ENCODE results near the gene BRD4.

Gene BRD4

DNA sequence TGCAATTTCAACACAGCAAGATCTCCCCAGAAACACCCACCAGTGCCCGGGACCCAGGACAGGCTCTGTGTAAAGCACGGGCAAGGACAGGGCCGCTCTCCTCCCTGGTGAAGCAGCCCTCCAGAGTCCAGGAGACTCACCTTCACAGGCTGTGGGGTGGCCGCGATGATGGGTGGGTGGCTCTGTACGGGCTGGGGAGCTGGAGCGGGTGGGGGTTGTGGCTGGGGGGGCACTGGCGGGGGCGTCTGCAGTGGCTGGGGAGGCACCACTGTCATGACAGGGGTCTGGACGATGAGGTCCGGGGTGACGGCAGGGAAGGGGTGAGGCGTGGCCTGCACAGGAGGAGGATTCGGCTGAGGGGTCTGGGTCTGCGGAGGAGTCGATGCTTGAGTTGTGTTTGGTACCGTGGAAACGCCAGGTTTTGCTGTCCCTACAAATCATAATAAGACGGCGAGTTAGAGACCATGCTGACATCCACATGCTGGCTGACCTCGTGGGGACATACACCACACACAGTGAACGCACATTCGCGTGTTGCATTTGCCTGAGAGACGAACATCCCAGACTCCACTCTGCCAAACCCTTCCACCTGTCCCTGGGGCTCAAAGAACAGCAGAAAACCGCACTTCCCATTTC lies 67.0 kb downstream of the BRD4 start:
- no peak for DNase-seq (ENCODE audit: low read depth in 3 of 3)

- DNase-seq (ENCODE audit: low read depth in 3 of 3): no peak
Measured at GRCh38 chr19:15264933-15265206, 67.5 kb downstream of the BRD4 start.

DNA sequence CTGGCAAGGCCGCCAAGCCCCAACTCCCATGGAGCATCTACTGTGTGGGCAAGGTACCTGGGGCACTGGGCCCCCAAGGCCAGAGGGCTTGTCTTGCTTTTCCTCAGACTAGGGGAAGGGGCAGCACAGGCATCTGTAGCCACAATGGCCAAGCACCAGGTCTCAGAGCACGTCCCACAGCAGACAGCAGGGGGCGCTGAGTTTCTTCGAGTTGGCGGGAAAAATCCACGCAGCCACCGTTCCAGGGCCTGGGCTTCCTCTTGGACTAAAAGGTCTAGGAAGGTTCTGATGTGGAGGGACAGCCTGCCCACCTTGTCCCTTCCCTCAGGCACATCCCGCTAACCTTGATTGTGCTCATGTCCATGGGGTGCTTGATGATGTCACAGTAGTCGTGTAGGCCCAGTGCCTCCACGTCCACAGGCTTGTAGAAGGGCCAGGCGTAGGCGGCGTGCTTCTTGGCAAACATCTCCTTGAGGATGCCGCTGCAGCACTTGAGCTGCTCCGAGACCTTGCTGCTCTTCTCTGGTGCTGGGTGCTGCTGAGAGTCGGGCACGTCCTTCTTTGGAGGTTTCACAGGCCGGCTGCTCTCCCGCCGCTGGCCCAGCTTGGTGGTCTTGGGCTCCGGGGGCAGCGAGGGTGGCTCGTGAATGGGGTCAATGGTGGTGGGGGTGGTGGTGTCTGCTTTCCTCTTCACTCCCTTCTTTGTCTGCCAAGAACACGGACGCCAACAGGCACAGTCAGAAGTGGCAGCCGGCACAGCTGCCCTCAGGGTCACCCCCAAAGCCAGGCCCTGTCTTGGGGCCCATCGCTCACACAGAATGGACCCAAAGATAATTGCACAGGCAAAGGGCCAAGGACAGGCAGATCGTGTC lies 68.0 kb downstream of the BRD4 start:
- DNase-seq (ENCODE audit: low read depth in 3 of 3): peak; percentile 36 to 67 (median 66)

DNA sequence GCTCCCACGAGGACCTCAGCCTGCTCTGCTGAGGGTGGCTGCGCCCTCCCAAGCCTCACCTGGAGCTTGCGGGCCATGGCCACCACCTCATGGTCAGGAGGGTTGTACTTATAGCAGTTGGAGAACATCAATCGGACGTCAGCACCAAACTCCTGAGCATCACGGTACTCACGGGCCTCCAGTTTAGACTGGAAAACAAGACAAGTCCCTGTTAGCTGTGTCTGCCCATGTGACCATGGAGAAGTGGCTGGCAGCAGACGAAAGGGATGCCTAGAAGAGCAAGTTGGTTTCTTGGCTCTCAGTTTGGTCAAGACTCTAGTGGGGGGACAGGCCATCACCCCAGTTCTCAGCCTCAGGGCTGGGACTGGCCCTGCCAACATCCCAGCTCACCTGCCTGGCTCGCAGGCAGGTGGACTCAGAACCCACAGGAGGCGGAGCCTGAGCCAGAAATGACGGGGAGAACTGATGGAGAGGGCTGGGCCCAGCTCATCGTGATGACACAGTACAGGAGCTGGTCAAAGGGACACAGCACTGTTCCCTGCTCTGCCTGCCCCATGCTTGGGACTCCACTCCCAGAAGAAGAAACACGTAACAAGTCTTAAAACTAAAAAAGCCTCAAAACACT lies 68.9 kb downstream of the BRD4 start:
- no peak for DNase-seq (ENCODE audit: low read depth in 3 of 3)

GRCh38 chr19:15262011-15262410 lies 70.3 kb downstream of the BRD4 start:
- no peak for DNase-seq (ENCODE audit: low read depth in 3 of 3)

DNA sequence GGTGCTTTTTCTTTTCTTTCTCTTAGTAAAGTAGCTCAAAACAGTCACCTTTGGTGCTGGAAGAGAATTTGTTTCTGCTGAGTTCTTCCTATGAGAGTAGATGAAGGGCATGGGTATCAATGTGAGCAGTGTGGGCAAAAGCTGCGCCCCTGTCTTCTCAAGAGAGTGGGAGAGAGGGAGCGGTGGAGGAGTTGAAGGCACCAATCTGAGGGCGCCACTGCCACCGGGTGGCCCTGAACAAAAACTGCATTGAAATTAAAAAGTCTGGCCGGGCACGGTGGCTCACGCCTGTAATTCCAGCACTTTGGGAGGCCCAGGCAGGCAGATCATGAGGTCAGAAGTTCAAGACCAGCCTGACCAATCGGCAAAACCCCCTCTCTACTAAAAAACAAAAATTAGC lies 71.4 kb downstream of the BRD4 start:
- no peak for DNase-seq (ENCODE audit: low read depth in 3 of 3)

GRCh38 chr19:15259907-15260306 lies 72.4 kb downstream of the BRD4 start:
- DNase-seq (ENCODE audit: low read depth in 3 of 3): no peak

DNA sequence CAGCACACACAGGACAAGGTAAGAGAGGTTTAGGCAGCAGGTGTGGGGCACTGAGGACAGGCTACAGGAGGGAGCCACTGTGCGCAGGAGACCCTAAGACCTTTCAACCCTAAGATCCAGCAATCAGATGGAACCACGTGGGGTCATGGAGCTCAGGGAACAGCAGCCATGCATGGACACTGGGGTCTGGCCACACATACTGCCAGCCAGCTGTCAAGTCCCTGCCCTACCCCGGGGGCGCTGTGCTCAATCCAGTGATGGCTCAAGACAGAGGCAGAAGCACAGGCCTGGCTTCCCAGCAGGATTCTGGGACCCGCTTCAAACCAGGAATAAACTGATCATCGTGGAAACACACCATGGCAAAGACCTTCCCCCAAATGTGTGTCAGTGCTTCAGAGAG lies 74.6 kb downstream of the BRD4 start:
- no peak for DNase-seq (ENCODE audit: low read depth in 3 of 3)

DNA sequence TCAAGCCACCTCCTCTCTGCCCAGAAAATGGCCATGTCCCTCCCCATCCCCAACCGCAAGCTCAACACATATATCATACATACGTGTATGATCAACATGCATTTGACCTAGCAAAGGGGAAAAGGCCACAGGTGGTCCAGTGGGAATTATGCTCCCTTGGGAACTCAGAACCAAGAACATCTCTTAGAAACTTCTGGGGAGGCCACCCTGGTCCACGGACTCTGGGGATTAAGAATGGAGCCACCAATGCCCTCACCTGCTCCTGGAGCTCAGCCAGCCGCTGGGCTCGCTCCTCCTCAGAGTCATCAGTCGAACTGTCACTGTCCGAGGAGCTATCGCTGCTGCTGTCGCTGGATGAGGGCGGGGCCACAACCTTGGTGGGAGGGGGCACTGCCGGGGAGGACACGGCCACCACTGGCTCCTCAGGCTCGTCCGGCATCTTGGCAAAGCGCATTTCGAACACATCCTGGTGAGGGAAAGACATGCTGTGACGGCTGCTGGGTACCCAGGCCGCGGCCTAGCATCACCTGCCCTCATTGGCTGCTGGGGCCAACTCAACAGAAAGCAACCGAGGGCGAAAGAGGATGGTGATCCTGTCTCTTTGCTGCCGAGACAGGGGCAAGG lies 75.5 kb downstream of the BRD4 start:
- DNase-seq (ENCODE audit: low read depth in 3 of 3): no peak

GRCh38 chr19:15255359-15255990 lies 76.9 kb downstream of the BRD4 start:
- no peak for DNase-seq (ENCODE audit: low read depth in 3 of 3)

GRCh38 chr19:15254547-15254946 lies 77.8 kb downstream of the BRD4 start:
- DNase-seq (ENCODE audit: low read depth in 3 of 3): no peak

DNA sequence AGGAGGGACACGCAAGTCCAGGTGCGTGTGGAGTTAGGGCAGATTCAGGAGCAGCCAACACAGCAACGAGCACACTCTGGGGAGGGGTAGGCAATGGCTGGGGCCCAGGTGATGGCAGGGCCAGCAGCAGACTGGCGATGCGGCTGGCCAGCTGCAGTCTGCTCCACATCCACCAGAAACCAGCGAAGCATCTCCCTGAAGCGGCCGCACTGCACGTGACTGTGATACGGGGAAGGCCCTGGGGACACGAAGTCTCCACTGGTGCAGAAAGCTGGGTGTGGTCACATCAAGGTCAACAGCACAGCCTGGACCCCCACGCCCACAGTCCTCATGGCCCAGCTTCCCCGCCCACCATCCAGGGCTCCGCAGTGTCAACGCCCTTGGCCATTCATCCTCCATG lies 78.8 kb downstream of the BRD4 start:
- DNase-seq (ENCODE audit: low read depth in 3 of 3): no peak

- no peak for DNase-seq (ENCODE audit: low read depth in 3 of 3)
Measured at GRCh38 chr19:15253061-15253460, 79.3 kb downstream of the BRD4 start.

- no peak for DNase-seq (ENCODE audit: low read depth in 3 of 3)
Measured at GRCh38 chr19:15252398-15253018, 79.8 kb downstream of the BRD4 start.

- DNase-seq (ENCODE audit: low read depth in 3 of 3): no peak
Measured at GRCh38 chr19:15251749-15252397, 80.5 kb downstream of the BRD4 start.

DNA sequence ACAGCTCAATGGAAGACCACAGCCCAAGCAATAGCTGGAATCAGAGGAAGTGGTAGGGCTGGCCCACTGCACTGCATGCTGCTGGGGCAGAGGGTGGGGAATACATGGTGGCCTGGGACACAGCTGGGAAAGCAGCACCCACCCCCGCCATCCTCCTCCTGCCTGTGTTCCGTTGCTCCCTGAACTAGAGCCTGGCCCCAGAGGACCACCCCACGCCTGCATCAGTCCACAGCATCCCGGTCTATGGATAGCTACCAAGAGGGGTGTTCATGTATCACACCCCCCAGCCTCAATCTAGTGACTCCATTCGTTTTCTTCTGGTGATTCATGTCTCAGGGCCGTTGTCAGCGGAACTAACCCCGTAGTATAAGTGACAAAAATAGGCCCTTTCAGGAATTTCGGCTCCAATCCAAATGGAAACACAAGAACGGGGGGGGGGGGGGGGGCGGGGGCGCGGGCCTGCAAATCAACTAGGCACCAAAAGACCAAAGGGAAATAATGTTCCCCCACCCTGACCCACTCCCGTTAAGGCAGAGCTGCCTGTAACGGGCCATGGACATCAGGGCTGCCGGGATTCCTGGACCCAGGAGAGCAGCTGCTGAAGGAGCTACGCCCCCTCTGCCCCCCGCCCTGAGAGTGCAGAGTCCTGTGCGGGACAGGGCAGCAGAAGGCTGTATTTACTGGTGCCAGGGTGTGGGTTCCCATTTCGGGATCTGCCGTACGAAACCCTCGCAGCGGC lies 81.2 kb downstream of the BRD4 start:
- no peak for DNase-seq (ENCODE audit: low read depth in 3 of 3)

- no peak for DNase-seq (ENCODE audit: low read depth in 3 of 3)
Measured at GRCh38 chr19:15250640-15250993, 81.7 kb downstream of the BRD4 start.

DNA sequence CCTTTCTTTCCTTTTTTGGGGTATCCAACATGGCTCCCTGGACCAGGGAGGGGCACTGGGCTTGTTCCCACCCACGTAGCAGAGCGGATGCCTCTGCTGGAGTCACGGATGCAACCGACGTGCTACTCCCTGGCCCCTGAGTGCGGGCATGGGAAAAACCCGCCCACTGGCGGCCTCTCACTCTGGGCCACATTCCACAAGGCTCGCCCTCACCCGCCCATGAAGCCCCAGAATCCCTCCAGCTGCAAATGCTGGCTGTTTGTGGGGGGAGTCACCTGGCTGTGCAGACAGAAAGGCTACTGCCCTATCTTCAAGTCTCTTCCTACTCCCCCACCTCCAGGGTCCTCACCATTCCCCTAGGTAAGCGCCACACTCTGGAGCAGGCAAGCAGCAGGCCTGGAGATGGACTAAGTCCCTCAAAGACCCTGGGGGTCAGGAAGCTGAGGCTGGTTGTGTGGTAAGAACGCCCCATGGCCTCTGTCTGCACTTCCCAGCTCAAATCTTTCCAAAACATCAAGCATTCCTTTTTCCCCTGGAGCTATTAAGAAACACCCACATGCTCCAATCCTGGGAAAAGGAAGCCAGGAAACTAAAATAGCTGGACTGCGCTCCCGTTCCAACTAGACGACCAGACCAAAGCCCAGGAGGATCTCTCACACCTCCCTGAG lies 82.2 kb downstream of the BRD4 start:
- no peak for DNase-seq (ENCODE audit: low read depth in 3 of 3)

- DNase-seq (ENCODE audit: low read depth in 3 of 3): no peak
Measured at GRCh38 chr19:15249528-15249874, 82.8 kb downstream of the BRD4 start.

Measured in stimulated activated CD4-positive, alpha-beta T cell treated with anti-CD3 and anti-CD28 coated beads, TNF-alpha, amount 100 ng/mL, for 48 hours (primary cell).